Body of pancreas (tissue), 4 donors: ENCODE results near the gene NMT1.

ENCODE experiments used
- CTCF ChIP-seq, 7 experiments: fragments of 450-650 bp in 4 of 7; fragments of 200-600 bp in 3 of 7; sonication (generic) in 3 of 7; IDR thresholded peaks; one replicate each; pipeline ENCODE4 v1.5.1; 2016 to 2019; ENCODE audit warnings: antibody characterized with exemption in 7 of 7
- POLR2A ChIP-seq, 3 donors: fragments of 450-650 bp; IDR thresholded peaks; one replicate each; pipeline ENCODE4 v1.6.1; 2016; ENCODE audit warnings: antibody characterized with exemption in 3 of 3, mild to moderate bottlenecking in 2 of 3

- TF ChIP-seq CTCF (IDR thresholded peaks at IDR 0.05): no peak
- no peak for TF ChIP-seq POLR2A (IDR thresholded peaks at IDR 0.05)
Observed at GRCh38 chr17:45138911-45139532, 77.9 kb downstream of the NMT1 start.
